Vagina (tissue), 2 donors: ENCODE data around the gene LHPP. TPM values are rescaled to one million over a fixed set of nuclear protein-coding genes. Genes with fewer than 3 reads are reported as not detected.

Experiments
- DNase-seq, 2 donors: peaks; one replicate each; pipeline ENCODE4 v3.0.0-alpha.2; 2017; ENCODE audit errors: extremely low spot score in 2 of 2
- H3K27ac ChIP-seq: fragments of 200-600 bp; sonication (generic); one replicate; pipeline ENCODE4 v1.5.1; 2019
- H3K27me3 ChIP-seq: fragments of 200-600 bp; sonication (generic); one replicate; pipeline ENCODE4 v1.5.1; 2019
- H3K36me3 ChIP-seq, 2 donors: fragments of 200-600 bp; sonication (generic); one replicate each; pipeline ENCODE4 v1.5.1; 2017 to 2019
- H3K4me1 ChIP-seq: fragments of 200-600 bp; sonication (generic); one replicate; pipeline ENCODE4 v1.5.1; 2019
- H3K4me3 ChIP-seq, 2 donors: fragments of 200-600 bp; sonication (generic); 1 replicate in 1 of 2; 2 replicates in 1 of 2; pipeline ENCODE4 v1.5.1; 2016 to 2019
- H3K9me3 ChIP-seq: fragments of 200-600 bp; sonication (generic); one replicate; pipeline ENCODE4 v1.5.1; 2019
- CTCF ChIP-seq, 3 experiments: fragments of 450-650 bp in 2 of 3; fragments of 200-600 bp in 1 of 3; sonication (generic) in 1 of 3; IDR thresholded peaks; one replicate each; pipeline ENCODE4 v1.5.1; 2017 to 2019; ENCODE audit warnings: antibody characterized with exemption in 3 of 3, mild to moderate bottlenecking in 2 of 3, moderate library complexity in 2 of 3
- POLR2A ChIP-seq, 2 donors: fragments of 450-650 bp; IDR thresholded peaks; one replicate each; pipeline ENCODE4 v1.6.1; 2017; ENCODE audit warnings: antibody characterized with exemption in 2 of 2, mild to moderate bottlenecking in 2 of 2, moderate library complexity in 2 of 2
- POLR2AphosphoS5 ChIP-seq, 2 donors: sonication (generic); formaldehyde crosslinking; IDR thresholded peaks; one replicate each; pipeline ENCODE4 v1.9.0; 2017; ENCODE audit warnings: antibody characterized with exemption in 2 of 2, mild to moderate bottlenecking in 2 of 2, low read depth in 1 of 2; ENCODE audit not compliant: insufficient read depth in 1 of 2
- intact Hi-C: fragments of 100-400 bp; cut with DNase I; formaldehyde crosslinking; loops from one replicate; pipeline ENCODE4 v1.15.1; 2023
- total RNA-seq: library from RNA; depleted of rRNA; stranded (reverse); fragments of >200 nt; gene quantifications from one replicate; pipeline ENCODE4 v1.2.3, GENCODE V29; 2016

The LHPP gene
- total RNA-seq, 1 donor from 2014 or later: 20.1 TPM

GRCh38 chr10:124655191-124656112 is 193.8 kb downstream of the LHPP start:
- intact Hi-C loops: no loop called here
- no peaks in the 10 kb centered on the region for H3K27me3 ChIP-seq
- no peaks in the 10 kb centered on the region for H3K36me3 ChIP-seq
- H3K9me3 ChIP-seq: no peaks in the 10 kb centered on the region
- peaks cover 82% of the 10 kb centered on the region for H3K4me1 ChIP-seq
- no peak for DNase-seq
- TF ChIP-seq CTCF (IDR thresholded peaks at IDR 0.05) (no peak), POLR2AphosphoS5 (IDR thresholded peaks at IDR 0.05; ENCODE audit: insufficient read depth in 1 of 2, low read depth in 1 of 2) (no peak), POLR2A (IDR thresholded peaks at IDR 0.05) (no peak)
- peak overlapping the region; percentile 31 for H3K27ac ChIP-seq
- H3K4me3 ChIP-seq: no peak overlapping the region

GRCh38 chr10:124656113-124656490 is 194.5 kb downstream of the LHPP start:
- no peak for DNase-seq
- no peak overlapping the region for H3K4me3 ChIP-seq
- no peaks in the 10 kb centered on the region for H3K27me3 ChIP-seq
- H3K36me3 ChIP-seq: no peaks in the 10 kb centered on the region
- no peaks in the 10 kb centered on the region for H3K9me3 ChIP-seq
- no peak overlapping the region for H3K27ac ChIP-seq
- H3K4me1 ChIP-seq: peaks cover 76% of the 10 kb centered on the region
- intact Hi-C loops: no loop called here
- TF ChIP-seq POLR2A (IDR thresholded peaks at IDR 0.05): no peak
- TF ChIP-seq POLR2AphosphoS5 (IDR thresholded peaks at IDR 0.05; ENCODE audit: insufficient read depth in 1 of 2, low read depth in 1 of 2): no peak
- no peak for TF ChIP-seq CTCF (IDR thresholded peaks at IDR 0.05)

GRCh38 chr10:124656541-124656940 is 194.9 kb downstream of the LHPP start:
- Histone ChIP-seq H3K9me3 (no peaks in the 10 kb centered on the region), H3K36me3 (no peaks in the 10 kb centered on the region), H3K27me3 (no peaks in the 10 kb centered on the region), H3K4me3 (no peak overlapping the region), H3K27ac (no peak overlapping the region), H3K4me1 (peaks cover 72% of the 10 kb centered on the region)
- intact Hi-C loops: no loop called here
- no peak for DNase-seq
- TF ChIP-seq CTCF (IDR thresholded peaks at IDR 0.05) (no peak), POLR2A (IDR thresholded peaks at IDR 0.05) (no peak), POLR2AphosphoS5 (IDR thresholded peaks at IDR 0.05; ENCODE audit: insufficient read depth in 1 of 2, low read depth in 1 of 2) (no peak)

GRCh38 chr10:124657806-124658205 is 196.2 kb downstream of the LHPP start:
- H3K4me1 ChIP-seq: peaks cover 59% of the 10 kb centered on the region
- no peaks in the 10 kb centered on the region for H3K36me3 ChIP-seq
- peak overlapping the region; percentile 27 for H3K27ac ChIP-seq
- H3K27me3 ChIP-seq: no peaks in the 10 kb centered on the region
- no peak overlapping the region for H3K4me3 ChIP-seq
- intact Hi-C loops: no loop called here
- DNase-seq: no peak
- TF ChIP-seq POLR2A (IDR thresholded peaks at IDR 0.05): no peak
- TF ChIP-seq POLR2AphosphoS5 (IDR thresholded peaks at IDR 0.05; ENCODE audit: insufficient read depth in 1 of 2, low read depth in 1 of 2): no peak
- TF ChIP-seq CTCF (IDR thresholded peaks at IDR 0.05): no peak
- no peaks in the 10 kb centered on the region for H3K9me3 ChIP-seq
